ENCODE measurements around the gene ELOVL1.

The ELOVL1 gene

DNA sequence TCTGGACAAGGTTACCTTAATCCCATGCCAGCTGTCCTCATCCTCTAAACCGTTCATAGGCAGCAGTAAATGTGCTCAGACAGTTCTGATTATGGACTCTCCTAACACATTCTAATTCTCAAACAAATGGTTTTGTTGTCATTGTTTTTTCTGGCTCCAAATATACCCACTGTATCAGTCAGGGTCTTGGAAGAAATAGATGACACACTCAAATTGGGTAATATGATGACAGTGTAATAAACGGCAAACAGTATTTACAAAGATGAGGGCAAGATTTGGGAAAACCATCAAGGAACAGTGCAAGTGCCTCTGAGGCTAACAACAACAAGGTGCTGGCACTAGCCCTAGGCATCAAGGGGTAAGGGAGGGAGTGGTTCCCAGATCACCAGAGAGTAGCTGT is 13.3 kb downstream of the ELOVL1 start:
- DNase-seq, result no peak

DNA sequence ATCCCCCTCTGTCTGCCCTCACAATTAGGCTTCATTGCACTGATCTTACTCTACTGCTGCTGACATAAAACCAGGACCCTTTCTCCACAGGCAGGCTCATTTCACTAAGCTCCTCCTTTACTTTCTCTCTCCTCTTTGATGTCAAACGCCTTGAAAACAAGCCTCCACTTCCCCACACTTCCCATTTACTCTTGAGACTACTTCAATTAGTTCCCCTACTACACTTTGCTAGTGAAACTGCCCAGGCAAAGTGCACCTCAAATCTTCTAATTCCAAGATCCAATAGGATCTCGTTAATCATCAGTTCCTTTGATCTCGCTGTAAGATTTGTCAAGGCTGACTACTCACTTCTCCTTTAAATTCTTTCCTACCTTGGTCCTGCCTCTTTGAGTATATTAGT is 14.9 kb downstream of the ELOVL1 start:
- no peak for DNase-seq

DNA sequence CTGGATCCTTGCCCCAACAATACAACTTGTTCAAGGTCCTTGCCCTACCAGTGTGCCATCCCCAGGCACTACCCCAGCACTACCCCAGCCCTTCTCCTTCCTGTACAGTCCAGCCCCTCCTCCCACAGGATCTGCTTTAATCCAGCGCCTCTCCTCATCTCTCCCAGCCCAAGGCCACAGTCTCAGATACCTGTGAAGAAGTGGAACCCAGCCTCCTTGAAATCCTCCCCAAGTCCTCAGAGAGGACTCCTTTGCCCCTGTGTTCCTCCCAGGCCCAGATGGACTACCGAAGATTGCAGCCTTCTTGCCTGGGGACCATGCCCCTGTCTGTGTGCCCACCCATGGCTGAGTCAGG is 15.5 kb downstream of the ELOVL1 start:
- no peak for DNase-seq

DNA sequence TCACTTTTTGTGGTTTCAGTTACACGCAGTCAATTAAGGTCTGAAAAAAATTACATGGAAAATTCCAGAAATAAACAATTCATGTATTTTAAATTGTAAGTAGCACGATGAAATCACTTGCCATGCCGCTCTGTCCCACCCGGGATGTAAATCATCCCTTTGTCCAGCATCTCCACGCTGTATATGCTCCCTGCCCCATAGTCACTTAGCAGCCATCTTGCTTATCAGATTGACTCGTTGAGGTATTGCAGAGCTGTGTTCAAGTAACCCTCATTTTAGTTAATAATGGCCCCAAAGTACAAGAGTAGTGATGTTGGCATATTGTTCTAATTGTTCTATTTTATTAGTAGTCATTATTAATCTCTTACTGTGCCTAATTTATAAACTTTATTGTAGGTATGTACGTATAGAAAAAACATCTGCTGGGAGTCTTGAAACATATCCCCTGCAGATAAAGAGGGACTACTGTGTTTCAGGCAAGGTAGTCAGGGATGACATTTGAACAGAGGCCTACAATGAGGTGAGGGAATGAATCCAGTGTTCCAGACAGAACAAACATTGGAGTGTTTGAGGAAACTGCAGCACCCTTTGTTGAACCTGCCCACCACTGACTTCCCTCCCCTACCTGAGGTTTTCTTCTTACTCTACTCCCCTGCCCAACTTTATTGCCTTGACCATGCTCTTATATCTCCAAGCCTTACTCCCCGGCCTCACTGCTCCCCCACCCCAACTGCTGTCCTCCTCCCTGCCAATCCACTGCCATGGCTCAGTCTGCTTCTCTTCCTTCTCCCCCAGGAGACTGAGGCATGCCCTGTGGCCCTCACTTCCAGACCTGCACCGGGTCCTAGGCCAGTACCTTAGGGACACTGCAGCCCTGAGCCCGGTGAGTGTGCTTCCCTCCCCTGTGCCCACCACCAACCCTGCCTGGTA is 16.1 kb downstream of the ELOVL1 start:
- DNase-seq, result no peak

DNA sequence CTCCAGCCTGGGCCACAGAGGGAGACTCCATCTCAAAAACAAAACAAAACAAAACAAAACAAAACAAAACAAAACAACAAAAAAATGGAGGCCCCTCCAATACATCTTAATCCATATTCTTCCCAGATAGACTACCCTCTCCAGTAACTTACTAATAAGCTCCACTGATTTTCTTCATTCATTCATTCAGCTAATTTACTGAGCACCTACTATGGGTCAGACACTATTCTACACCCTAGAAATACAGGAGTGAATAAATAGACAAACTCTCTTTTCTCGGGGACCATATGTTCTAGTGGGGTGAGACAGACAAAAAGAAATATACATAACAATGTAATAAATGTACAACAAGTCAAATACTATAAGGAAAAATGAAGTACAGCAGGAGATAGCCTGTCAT is 16.8 kb downstream of the ELOVL1 start:
- no peak for DNase-seq

DNA sequence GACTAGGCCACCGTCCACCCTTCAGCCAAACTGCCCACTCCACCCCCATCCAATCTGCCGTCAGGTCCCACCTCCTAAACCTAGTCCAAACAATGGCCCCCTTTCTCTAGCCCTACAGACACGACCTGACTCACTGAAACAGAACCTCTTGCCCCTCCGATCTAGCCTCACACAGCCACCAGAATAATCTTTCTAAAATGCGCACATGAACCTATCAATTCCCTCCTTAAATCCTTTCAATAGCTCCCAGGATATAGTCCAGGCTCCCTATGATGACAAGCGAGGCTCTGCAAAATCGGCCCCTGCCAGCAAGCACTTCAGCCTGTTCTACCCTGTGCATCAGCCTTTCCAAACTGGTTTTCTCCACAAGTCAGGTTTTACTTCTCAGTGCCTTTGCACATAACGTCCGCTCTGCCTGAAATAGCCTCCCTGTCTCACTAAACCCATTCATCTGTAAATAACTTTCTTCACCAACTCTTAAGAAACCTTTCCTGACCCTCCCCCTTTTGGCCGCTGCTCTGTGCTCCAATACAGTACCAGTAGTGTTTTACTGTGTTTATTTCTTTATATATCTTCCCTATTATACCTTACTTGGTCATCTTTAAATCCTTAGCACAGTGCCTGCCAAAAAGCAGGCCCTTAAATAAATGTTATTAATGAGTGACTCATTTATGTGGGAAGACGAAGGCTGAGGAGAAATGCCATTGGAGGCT is 18.1 kb downstream of the ELOVL1 start:
- no peak for DNase-seq

DNA sequence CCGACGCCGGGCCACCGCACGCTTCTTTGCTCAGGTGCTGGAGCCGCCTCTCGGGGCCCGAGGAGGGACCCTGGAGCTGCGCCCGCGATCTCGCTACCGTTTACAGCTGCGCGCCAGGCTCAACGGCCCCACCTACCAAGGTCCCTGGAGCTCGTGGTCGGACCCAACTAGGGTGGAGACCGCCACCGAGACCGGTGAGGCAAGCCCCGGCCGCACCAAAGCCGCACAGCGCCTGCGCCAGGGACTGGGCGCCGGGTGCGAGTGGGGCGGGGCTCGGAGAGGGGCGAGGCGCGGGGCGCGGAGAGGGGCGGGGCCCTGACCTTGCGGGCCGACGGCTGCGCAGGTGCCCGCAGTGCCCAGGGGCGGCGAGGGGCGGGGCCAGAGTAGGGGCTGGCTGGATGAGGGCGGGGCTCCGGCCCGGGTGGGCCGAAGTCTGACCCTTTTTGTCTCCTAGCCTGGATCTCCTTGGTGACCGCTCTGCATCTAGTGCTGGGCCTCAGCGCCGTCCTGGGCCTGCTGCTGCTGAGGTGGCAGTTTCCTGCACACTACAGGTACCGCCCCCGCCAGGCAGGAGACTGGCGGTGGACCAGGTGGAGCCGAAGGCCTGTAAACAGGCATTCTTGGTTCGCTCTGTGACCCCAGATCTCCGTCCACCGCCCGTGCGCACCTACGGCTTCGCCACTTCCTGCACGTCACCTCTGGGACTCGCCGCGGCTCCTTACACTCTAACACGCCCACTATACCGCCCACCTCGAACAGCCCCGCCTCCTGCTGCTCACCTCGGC is 18.8 kb downstream of the ELOVL1 start:
- peak; percentile 21 to 85 (median 53) for DNase-seq

DNA sequence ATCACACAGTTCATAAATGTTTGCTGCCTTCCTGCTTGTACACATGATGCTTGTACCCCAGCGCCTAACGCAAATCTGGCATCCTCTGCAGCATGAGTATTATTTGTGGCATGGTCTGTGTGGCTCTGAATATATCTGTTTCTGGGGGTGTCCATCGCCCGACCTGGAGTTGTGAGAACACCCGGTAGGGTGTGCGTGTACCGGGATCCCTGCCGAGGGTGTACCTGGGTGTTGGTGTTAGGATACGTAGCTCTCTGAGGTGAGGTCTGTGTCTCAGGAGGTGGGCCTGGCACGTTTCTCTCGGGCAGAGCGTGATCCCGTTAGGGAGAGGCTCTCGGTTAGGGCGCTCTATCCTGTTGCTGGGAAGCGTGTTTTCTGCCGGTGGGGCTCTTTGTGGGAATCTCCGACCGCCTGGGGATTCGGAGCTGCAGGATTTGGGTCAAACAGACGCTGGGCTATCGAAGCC is 19.4 kb downstream of the ELOVL1 start:
- no peak for DNase-seq

DNA sequence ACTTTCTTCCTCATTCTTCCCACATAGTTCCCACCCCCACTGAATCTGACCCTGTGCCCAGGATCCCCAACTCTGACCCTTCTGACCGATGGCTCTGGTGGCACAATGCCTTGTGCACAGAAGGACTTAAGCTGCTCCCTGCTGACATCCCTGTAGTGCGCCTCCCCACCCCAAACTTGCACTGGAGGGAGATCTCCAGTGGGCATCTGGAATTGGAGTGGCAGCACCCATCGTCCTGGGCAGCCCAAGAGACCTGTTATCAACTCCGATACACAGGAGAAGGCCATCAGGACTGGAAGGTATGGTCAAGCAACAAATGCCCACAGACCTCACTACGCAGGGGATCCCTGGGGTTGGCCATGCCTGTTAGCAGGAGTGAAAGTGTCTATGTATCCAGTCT is 21.2 kb downstream of the ELOVL1 start:
- DNase-seq, result no peak

DNA sequence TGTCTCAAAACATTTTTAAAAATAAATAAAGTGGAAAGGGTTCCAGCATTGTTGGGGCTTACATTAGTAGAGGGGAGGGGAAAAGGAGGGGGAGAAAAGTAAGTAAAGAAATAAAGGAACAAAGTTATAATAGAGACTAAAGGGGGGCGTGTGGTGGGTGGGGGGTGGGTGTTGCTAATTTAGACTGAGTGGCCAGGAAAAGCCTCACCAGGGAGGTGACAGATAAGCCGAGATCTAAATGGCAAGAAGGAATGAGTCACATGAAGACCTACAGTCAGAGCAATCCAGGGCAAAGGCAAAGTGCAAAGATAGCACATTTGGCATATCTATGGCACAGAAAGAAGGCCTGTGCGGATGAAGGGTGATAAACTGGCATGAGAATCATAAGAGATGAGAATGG is 22.7 kb downstream of the ELOVL1 start:
- no peak for DNase-seq

DNA sequence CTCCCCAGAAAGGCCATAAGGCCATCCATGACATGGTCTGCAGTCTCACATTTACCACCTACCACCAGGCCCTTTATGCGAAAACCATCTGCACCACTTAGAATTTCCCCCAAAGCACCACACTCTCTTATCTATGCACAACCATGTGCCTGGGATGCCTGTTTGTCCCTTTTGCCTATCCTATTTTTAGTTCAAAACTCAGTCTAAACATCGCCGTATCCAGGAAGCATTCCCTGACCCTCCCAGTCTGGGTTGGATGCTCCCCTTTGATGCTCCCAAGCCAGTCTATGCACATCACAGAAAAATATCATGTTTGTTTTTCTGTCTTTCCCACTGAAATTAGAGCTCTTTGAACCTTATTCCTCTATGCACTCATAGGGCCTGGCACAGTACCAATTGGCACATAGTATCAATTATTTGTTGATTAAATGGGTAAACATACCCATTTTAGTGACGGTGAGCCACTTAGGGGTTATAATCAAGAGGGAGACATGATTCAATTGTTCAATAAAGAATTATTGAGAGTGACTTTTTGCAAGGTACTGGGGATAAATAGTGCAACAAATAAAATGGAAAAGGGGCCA is 23.5 kb downstream of the ELOVL1 start:
- DNase-seq, result no peak

DNA sequence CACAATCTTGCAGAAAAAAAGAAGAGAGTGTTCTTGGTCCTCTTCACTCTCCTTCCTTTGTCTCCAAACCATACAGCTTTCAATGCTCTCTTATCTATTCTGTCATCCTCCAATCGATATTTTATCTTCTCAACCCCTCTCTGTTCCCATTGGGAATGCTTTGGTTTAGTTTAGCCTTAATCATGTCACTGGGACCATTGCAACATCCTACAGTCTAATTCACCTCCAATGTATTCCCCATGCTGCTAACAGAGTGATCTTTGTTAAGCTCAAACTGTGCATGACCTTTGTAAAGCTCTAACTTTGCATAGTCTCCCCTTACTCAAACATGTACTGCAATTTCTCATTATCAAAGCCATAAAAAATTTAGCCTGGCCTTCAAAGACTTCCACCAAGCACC is 27.3 kb downstream of the ELOVL1 start:
- DNase-seq, result no peak

DNA sequence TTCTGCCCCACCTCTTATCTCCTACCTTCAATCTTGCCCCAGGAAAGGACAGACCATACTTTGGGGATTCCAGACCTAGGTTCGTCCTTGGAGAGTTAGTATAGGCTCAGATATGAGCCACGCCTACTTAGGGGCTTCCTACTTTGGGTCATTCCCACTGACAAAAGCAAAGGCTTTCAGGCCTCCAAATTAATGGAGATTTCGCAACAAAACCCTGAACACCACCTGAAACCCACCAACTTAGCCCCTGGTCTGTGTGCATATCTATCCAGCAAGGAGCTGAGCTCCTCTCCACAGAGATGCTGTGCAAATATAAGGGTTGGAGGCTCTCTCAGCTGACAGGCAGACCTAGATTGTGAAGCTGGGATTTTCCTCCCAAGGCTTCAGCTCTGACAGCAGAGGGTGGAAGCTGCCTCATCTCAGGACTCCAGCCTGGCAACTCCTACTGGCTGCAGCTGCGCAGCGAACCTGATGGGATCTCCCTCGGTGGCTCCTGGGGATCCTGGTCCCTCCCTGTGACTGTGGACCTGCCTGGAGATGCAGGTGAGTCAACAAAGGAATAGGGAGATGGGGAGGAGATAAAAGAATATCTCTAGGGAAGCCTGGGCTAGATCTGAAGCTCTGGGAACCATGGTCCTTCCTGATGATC is 28.1 kb downstream of the ELOVL1 start:
- no peak for DNase-seq

DNA sequence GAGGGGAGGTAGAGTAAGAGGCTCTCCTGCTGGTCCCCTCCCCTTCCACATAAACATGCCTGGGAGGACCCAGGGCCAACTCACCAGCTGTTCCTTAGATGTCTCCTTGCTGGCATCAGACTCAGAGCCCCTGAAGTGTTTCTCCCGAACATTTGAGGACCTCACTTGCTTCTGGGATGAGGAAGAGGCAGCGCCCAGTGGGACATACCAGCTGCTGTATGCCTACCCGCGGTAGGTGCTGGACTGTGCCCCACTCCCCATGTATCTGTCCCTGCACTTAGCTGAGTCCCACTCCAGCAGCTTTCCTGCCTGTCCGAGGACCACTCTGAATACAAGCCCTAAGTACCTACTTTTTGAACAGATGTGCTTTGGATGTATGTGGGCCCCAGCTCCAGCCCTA is 29.8 kb downstream of the ELOVL1 start:
- no peak for DNase-seq

DNA sequence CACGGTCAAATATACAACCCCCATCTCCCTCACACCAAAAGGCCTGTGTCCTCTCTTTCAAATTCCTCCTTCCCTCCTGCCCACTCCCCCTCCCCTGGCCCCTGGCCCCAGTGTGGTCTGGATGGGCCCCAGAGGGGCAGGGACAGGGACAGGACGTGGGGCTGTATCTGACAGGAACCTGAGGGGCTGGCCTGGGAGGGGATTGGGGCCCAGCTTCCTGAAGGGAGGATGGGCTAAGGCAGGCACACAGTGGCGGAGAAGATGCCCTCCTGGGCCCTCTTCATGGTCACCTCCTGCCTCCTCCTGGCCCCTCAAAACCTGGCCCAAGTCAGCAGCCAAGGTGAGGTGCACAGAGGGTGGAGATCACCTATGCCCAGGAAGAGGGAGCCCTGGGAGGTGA is 30.2 kb downstream of the ELOVL1 start, which contains the start of gene MPL:
MPL (plus strand) TSS at position 231 of the 400 bp plus-strand sequence; CDS start at position 262, 31 bp downstream.
- DNase-seq, result no peak

DNA sequence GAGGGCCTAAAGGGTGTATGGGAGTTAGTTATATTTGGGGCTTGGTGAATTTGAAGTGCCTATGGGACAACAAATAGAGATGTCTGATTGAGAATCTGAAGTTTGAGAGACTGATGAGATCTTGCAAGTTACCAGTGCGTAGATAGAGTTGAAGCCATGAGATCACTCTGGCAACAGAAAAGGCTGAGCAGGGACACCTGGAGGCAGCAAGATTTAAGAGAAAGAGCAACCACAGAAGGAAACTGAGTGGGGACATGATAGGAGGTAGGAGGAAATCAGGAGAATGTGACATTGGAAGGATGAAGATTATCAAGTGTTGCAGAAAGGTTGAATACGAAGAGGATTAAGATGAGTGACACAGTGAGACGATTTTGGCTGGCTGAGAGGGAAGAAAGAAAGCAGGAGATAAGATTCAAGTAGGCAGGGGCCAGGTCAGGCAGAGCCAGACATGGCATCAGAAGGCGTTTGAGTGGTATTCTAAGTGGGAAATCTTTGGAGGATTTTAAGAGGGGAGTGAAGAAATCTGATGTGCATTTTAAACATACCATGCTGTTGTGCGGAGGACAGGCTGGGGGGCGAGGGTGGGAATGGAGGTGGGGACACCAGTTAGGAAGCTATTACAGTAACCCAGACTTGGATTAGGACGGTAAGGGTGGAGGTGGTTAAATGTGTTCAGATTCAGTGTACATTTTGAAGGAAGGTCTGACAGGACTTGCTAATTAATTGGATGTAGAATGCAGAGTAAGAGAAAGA is 33.2 kb downstream of the ELOVL1 start:
- DNase-seq, result no peak

DNA sequence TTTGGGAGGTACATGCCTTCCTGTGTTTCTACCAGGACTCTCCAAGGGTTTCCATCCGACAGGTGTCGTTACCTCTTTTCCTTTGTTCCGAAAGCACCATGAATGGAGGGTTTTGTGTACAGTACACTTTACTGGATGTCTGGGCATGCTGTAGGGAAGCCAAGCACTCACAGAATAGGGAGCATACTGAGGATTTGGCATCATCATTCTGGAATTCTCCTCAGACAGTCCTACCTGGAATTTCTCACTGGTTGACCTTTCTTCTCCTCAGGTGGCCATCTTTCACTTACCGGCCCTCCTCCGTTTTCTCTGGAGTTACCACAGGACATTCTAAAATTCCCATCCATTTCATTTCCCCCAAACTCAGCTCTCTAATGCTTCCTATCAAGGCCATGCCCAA is 36.1 kb downstream of the ELOVL1 start:
- DNase-seq, result no peak

DNA sequence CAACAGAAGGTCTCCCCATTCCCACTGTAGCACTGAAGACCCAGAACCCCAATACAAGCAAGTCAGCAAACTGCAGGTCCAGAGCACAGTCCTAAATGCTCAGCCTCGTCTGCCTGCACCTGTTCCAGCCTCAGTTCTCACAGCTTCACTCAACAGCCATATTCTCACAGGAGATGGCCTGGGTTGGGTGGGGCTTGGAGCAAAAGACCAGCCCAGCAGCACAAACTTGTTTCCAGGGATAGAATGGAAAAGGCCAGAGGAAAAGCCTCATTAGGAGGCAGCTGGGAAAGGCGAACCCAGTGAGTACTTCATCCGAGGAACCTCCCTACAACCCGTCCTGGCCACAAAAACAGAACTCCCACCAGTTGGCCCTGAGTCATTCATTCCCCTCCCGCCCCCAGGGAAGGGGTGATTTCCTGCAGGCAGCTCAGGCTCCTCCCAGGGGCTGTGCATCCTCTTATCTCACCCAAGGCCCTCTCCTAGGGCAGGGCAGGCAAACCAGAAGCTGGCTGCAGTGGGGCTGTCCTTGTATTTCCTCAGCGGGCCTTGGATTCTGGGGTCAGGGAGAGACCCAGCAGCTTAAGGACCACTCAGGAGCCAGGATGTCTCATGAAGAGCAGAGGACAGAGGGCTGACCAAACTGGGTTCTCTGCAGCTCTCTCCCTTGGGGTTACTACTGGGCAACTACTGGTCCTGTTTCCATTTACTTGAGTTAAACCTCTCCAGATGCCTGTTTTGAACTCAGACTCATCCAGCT is 37.6 kb downstream of the ELOVL1 start:
- DNase-seq, result peak in 1 of 5 experiments; percentile 42

DNA sequence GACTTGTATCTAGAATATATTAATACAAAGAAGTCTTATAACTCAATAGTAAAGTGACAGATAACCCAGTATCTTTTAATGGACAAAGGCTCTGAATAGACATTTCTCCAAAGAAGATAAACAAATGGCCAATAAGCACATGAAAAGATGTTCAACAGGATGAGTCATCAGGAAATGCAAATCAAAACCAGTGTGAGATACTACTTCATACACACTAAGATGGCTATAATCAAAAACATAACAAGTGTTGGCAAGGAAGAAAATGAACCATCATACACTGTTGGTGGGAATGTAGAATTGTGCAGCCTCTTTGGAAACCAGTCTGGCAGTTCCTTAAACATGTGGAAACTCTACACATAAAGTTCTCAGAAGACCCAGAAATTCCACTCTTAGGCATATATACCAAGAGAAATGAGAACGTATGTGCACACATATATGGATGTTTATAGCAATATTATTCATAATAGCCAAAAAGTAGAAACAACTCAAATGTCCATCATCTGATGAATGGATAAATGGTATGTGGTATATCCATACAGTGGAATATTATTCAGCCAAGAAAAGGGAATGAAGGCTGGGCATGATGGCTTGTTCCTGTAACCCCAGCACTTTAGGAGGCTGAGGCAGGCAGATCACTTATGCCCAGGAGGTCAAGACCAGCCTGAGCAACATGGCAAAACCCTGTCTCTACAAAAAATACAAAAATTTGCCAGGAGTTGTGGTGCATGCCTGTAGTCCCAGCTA is 40.1 kb downstream of the ELOVL1 start:
- no peak for DNase-seq

DNA sequence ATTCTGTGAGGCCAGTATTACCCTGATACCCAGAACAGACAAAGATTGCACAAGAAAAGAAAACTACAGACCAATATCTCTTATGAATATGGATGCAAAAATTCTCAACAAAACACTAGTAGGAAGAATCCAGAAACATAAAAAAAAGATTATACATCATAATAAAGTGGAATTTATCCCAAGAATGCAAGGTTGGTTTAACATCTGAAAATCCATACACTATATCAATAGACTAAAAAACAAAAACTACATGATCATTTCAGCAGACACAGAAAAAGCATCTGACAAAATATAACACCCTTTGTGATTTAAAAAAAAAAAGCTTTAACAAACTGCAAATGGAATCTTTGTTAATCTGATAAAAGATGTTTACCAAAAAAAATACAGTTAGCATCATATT is 42.4 kb downstream of the ELOVL1 start:
- no peak for DNase-seq

Data from T-helper 2 cell (primary cell).